Liver (tissue), 9 donors: Measurements from ENCODE around the gene SLC12A8. TPM values are rescaled to one million over a fixed set of nuclear protein-coding genes. Genes with fewer than 3 reads are reported as not detected.

Experiments
- DNase-seq: peaks from one replicate; pipeline ENCODE4 v3.0.0-alpha.2; 2017; ENCODE audit warnings: low spot score
- H3K27ac ChIP-seq, 2 donors: one replicate each; pipeline ENCODE4 v1.7.0; 2013; ENCODE audit warnings: inconsistent platforms in 2 of 2, low read length in 2 of 2, control low read depth in 1 of 2, low read depth in 1 of 2, mild to moderate bottlenecking in 1 of 2
- H3K27me3 ChIP-seq, 4 donors: one replicate each; pipeline versions ENCODE4 v1.6.1 to v1.7.0; 2013; ENCODE audit warnings: low read length in 3 of 4, inconsistent platforms in 1 of 4, mild to moderate bottlenecking in 1 of 4, moderate library complexity in 1 of 4; ENCODE audit not compliant: control insufficient read depth in 4 of 4, insufficient read depth in 4 of 4
- H3K36me3 ChIP-seq, 4 donors: one replicate each; pipeline versions ENCODE4 v1.6.1 to v1.7.0; 2013; ENCODE audit warnings: low read length in 3 of 4, mild to moderate bottlenecking in 3 of 4, low read depth in 1 of 4, moderate library complexity in 1 of 4; ENCODE audit not compliant: control insufficient read depth in 4 of 4, insufficient read depth in 3 of 4
- H3K4me1 ChIP-seq, 4 donors: one replicate each; pipeline versions ENCODE4 v1.6.1 to v1.7.0; 2013; ENCODE audit warnings: low read length in 3 of 4, mild to moderate bottlenecking in 3 of 4, moderate library complexity in 1 of 4; ENCODE audit not compliant: control insufficient read depth in 4 of 4, insufficient read depth in 4 of 4
- H3K4me3 ChIP-seq, 3 donors: one replicate each; pipeline versions ENCODE4 v1.6.1 to v1.7.0; 2013; ENCODE audit warnings: low read length in 3 of 3, control low read depth in 1 of 3, low read depth in 1 of 3, mild to moderate bottlenecking in 1 of 3
- H3K9ac ChIP-seq, 2 donors: one replicate each; pipeline ENCODE4 v1.7.0; 2013; ENCODE audit warnings: low read length in 2 of 2, mild to moderate bottlenecking in 2 of 2, moderate library complexity in 2 of 2, control low read depth in 1 of 2, low read depth in 1 of 2
- H3K9me3 ChIP-seq, 4 donors: one replicate each; pipeline versions ENCODE4 v1.6.1 to v1.7.0; 2013; ENCODE audit warnings: low read length in 3 of 4; ENCODE audit not compliant: control insufficient read depth in 4 of 4
- EGR1 ChIP-seq, 2 donors: IDR thresholded peaks; 2 replicates each; pipeline ENCODE4 v1.6.1; 2016 to 2018; ENCODE audit warnings: antibody characterized with exemption in 2 of 2, low read depth in 2 of 2
- FOXA1 ChIP-seq: IDR thresholded peaks from 2 replicates; pipeline ENCODE4 v1.6.1; 2016; ENCODE audit warnings: antibody characterized with exemption
- FOXA2 ChIP-seq: IDR thresholded peaks from 2 replicates; pipeline ENCODE4 v1.6.1; 2016; ENCODE audit warnings: antibody characterized with exemption
- GABPA ChIP-seq, 2 donors: IDR thresholded peaks in 1 of 2; conservative IDR thresholded peaks in 1 of 2; 2 replicates each; pipeline ENCODE4 v1.6.1; 2016; ENCODE audit warnings: antibody characterized with exemption in 2 of 2, mild to moderate bottlenecking in 1 of 2, moderate library complexity in 1 of 2
- HNF4A ChIP-seq, 2 donors: conservative IDR thresholded peaks; 2 replicates each; pipeline ENCODE4 v1.6.1; 2016; ENCODE audit warnings: antibody characterized with exemption in 2 of 2, mild to moderate bottlenecking in 2 of 2
- HNF4G ChIP-seq: IDR thresholded peaks from 2 replicates; pipeline ENCODE4 v1.6.1; 2016; ENCODE audit warnings: antibody characterized with exemption
- JUND ChIP-seq, 2 donors: IDR thresholded peaks; 2 replicates each; pipeline ENCODE4 v1.6.1; 2016; ENCODE audit warnings: antibody characterized with exemption in 2 of 2
- NR2F2 ChIP-seq: IDR thresholded peaks from 2 replicates; pipeline ENCODE4 v1.6.1; 2016; ENCODE audit warnings: antibody characterized with exemption
- RAD21 ChIP-seq, 2 donors: IDR thresholded peaks; 2 replicates each; pipeline ENCODE4 v1.6.1; 2016; ENCODE audit warnings: antibody characterized with exemption in 2 of 2, mild to moderate bottlenecking in 2 of 2
- RXRA ChIP-seq, 2 donors: IDR thresholded peaks; 2 replicates each; pipeline ENCODE4 v1.6.1; 2017 to 2018; ENCODE audit warnings: antibody characterized with exemption in 2 of 2, mild to moderate bottlenecking in 1 of 2
- SP1 ChIP-seq: IDR thresholded peaks from 2 replicates; pipeline ENCODE4 v1.6.1; 2018; ENCODE audit warnings: antibody characterized with exemption, mild to moderate bottlenecking
- TAF1 ChIP-seq: conservative IDR thresholded peaks from 2 replicates; pipeline ENCODE4 v1.6.1; 2016; ENCODE audit warnings: antibody characterized with exemption, mild to moderate bottlenecking
- YY1 ChIP-seq: IDR thresholded peaks from 2 replicates; pipeline ENCODE4 v1.6.1; 2016; ENCODE audit warnings: antibody characterized with exemption, mild to moderate bottlenecking
- WGBS: extraction: QIAGEN DNeasy Blood & Tissue Kit; methylation state at CpG from one replicate; pipeline ENCODE4 v1.1.7; 2013; 5-methylcytosine and 5-hydroxymethylcytosine counted together
- polyA plus RNA-seq, 2 donors: library from polyadenylated mRNA; stranded (reverse) in 1 of 2; unstranded in 1 of 2; fragments of 200-250 nt in 1 of 2; fragments of >200 nt in 1 of 2; fragmentation: Nextera tagmentation in 1 of 2; extraction: Ambion mirVana in 1 of 2; gene quantifications; one replicate each; pipeline versions ENCODE4 v1.2.1 to v1.2.3, GENCODE V29; 2013 to 2015
- total RNA-seq, 2 donors: library from RNA; depleted of rRNA; stranded (reverse); fragments of >200 nt; gene quantifications; one replicate each; pipeline ENCODE4 v1.2.3, GENCODE V29; 2014
- TF ChIP-seq, protein P1 (sequence below): fragments of 150-350 bp; IDR thresholded peaks from 2 replicates; pipeline ENCODE4 v1.5.1; 2017; ENCODE audit warnings: improper control_type of control experiment, low read depth, low read length; ENCODE audit not compliant: missing input control
- TF ChIP-seq, protein P2 (sequence below): IDR thresholded peaks from 2 replicates; pipeline ENCODE4 v1.6.1; 2016; ENCODE audit warnings: antibody characterized with exemption
- TF ChIP-seq, protein P3 (sequence below): IDR thresholded peaks from 2 replicates; pipeline ENCODE4 v1.6.1; 2016; ENCODE audit warnings: antibody characterized with exemption
- TF ChIP-seq, protein P4 (sequence below): IDR thresholded peaks from 2 replicates; pipeline ENCODE4 v1.6.1; 2016; ENCODE audit warnings: antibody characterized with exemption, mild to moderate bottlenecking
- TF ChIP-seq, protein P5 (sequence below): IDR thresholded peaks from 2 replicates; pipeline ENCODE4 v1.6.1; 2016; ENCODE audit warnings: antibody characterized with exemption
- donor health status: healthy.
- donor health status: healthy.
- donor health status: healthy.
- donor health status: healthy.
- donor health status: healthy.

The SLC12A8 gene
- total and polyA plus RNA-seq, 4 donors, result 2.7 to 20.3 (median 5.5) TPM

DNA sequence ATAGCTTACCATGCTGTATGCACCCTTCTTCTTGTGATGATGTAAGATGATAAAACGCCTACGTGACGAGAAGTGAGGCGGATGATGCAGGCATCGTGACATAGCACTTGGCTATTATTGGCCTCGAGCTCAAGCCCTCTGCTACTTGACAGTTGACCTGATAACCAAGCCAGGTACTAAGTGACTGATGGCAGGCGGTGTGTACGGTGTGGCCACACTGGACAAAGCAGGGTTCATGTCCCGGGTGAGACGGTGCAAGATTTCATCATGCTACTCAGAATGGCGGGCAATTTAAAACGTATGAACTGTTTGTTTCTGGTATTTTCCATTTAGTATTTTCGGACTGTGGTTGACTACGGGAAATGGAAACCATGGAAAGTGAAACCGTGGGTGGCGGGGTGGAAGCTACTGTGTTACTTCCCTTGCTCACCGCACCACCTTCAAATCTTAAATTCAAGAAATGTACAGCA is 57.7 kb downstream of the SLC12A8 start:
- Histone ChIP-seq H3K27ac (no peak overlapping the region), H3K27me3 (no peaks in the 10 kb centered on the region), H3K36me3 (peaks cover 0 to 4% (median 0%) of the 10 kb centered on the region in 4 donors), H3K4me3 (no peak overlapping the region), H3K9ac (no peak overlapping the region), H3K9me3 (no peaks in the 10 kb centered on the region), H3K4me1 (peaks cover 0 to 4% (median 0%) of the 10 kb centered on the region in 4 donors)
- DNase-seq, result no peak
- TF ChIP-seq FOXA2 (no peak), RAD21 (IDR thresholded peaks at IDR 0.05) (no peak), EGR1 (IDR thresholded peaks at IDR 0.05; ENCODE audit: low read depth in 2 of 2) (no peak), SP1 (no peak), FOXA1 (no peak)
- 88% methylated on average over 17 of the region's 17 CpGs for WGBS

DNA sequence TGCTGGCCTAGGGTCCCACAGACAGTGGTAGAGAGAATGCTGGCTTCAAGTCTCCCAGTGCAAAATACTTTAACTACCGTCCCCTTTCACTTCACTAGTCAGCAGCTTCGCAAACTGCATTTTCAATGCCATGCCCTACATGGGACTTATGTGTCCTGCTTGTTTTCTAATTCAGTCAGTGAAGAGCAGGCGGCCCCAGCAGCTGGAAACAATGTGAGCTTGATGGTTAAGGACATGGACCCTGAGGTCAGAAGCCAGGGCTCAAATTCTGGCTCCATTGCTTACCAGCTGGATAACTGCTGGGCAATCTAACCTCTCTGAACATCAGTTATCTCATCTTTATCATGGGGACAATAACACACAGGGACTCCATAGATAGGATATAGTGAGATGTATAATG is 58.4 kb downstream of the SLC12A8 start:
- Histone ChIP-seq H3K36me3 (peaks cover 0 to 4% (median 0%) of the 10 kb centered on the region in 4 donors), H3K9ac (no peak overlapping the region), H3K4me1 (peaks cover 0 to 4% (median 0%) of the 10 kb centered on the region in 4 donors), H3K27ac (no peak overlapping the region), H3K4me3 (no peak overlapping the region), H3K27me3 (no peaks in the 10 kb centered on the region), H3K9me3 (no peaks in the 10 kb centered on the region)
- TF ChIP-seq, protein P1, sequence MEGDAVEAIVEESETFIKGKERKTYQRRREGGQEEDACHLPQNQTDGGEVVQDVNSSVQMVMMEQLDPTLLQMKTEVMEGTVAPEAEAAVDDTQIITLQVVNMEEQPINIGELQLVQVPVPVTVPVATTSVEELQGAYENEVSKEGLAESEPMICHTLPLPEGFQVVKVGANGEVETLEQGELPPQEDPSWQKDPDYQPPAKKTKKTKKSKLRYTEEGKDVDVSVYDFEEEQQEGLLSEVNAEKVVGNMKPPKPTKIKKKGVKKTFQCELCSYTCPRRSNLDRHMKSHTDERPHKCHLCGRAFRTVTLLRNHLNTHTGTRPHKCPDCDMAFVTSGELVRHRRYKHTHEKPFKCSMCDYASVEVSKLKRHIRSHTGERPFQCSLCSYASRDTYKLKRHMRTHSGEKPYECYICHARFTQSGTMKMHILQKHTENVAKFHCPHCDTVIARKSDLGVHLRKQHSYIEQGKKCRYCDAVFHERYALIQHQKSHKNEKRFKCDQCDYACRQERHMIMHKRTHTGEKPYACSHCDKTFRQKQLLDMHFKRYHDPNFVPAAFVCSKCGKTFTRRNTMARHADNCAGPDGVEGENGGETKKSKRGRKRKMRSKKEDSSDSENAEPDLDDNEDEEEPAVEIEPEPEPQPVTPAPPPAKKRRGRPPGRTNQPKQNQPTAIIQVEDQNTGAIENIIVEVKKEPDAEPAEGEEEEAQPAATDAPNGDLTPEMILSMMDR, result no peak
- TF ChIP-seq JUND (IDR thresholded peaks at IDR 0.05), result no peak
- TF ChIP-seq, protein P2, sequence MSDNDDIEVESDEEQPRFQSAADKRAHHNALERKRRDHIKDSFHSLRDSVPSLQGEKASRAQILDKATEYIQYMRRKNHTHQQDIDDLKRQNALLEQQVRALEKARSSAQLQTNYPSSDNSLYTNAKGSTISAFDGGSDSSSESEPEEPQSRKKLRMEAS, result no peak
- TF ChIP-seq, protein P3, sequence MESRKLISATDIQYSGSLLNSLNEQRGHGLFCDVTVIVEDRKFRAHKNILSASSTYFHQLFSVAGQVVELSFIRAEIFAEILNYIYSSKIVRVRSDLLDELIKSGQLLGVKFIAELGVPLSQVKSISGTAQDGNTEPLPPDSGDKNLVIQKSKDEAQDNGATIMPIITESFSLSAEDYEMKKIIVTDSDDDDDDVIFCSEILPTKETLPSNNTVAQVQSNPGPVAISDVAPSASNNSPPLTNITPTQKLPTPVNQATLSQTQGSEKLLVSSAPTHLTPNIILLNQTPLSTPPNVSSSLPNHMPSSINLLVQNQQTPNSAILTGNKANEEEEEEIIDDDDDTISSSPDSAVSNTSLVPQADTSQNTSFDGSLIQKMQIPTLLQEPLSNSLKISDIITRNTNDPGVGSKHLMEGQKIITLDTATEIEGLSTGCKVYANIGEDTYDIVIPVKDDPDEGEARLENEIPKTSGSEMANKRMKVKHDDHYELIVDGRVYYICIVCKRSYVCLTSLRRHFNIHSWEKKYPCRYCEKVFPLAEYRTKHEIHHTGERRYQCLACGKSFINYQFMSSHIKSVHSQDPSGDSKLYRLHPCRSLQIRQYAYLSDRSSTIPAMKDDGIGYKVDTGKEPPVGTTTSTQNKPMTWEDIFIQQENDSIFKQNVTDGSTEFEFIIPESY, result no peak
- TF ChIP-seq, protein P4, sequence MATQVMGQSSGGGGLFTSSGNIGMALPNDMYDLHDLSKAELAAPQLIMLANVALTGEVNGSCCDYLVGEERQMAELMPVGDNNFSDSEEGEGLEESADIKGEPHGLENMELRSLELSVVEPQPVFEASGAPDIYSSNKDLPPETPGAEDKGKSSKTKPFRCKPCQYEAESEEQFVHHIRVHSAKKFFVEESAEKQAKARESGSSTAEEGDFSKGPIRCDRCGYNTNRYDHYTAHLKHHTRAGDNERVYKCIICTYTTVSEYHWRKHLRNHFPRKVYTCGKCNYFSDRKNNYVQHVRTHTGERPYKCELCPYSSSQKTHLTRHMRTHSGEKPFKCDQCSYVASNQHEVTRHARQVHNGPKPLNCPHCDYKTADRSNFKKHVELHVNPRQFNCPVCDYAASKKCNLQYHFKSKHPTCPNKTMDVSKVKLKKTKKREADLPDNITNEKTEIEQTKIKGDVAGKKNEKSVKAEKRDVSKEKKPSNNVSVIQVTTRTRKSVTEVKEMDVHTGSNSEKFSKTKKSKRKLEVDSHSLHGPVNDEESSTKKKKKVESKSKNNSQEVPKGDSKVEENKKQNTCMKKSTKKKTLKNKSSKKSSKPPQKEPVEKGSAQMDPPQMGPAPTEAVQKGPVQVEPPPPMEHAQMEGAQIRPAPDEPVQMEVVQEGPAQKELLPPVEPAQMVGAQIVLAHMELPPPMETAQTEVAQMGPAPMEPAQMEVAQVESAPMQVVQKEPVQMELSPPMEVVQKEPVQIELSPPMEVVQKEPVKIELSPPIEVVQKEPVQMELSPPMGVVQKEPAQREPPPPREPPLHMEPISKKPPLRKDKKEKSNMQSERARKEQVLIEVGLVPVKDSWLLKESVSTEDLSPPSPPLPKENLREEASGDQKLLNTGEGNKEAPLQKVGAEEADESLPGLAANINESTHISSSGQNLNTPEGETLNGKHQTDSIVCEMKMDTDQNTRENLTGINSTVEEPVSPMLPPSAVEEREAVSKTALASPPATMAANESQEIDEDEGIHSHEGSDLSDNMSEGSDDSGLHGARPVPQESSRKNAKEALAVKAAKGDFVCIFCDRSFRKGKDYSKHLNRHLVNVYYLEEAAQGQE, result no peak
- TF ChIP-seq, protein P5, sequence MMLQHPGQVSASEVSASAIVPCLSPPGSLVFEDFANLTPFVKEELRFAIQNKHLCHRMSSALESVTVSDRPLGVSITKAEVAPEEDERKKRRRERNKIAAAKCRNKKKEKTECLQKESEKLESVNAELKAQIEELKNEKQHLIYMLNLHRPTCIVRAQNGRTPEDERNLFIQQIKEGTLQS, result no peak
- no peak for TF ChIP-seq RAD21 (IDR thresholded peaks at IDR 0.05)
- TF ChIP-seq SP1, result no peak
- TF ChIP-seq TAF1, result no peak
- TF ChIP-seq FOXA1, result no peak
- no peak for TF ChIP-seq HNF4A (conservative IDR thresholded peaks at IDR 0.05)
- TF ChIP-seq HNF4G, result no peak
- no peak for TF ChIP-seq YY1
- TF ChIP-seq EGR1 (IDR thresholded peaks at IDR 0.05; ENCODE audit: low read depth in 2 of 2), result no peak
- TF ChIP-seq NR2F2, result no peak
- no peak for TF ChIP-seq FOXA2
- TF ChIP-seq GABPA (IDR thresholded peaks at IDR 0.05 in 1 of 2, conservative IDR thresholded peaks at IDR 0.05 in 1 of 2), result no peak
- no peak for TF ChIP-seq RXRA (IDR thresholded peaks at IDR 0.05)
- 96% methylated on average over 3 of the region's 3 CpGs for WGBS
- DNase-seq, result no peak
